ENCODE data around the gene GGPS1.
"Not testable (repeated sequence)": the region's sequence is repeated elsewhere in the genome, so short reads cannot be mapped to it uniquely, and the experiment has no call there.

The GGPS1 gene

DNA sequence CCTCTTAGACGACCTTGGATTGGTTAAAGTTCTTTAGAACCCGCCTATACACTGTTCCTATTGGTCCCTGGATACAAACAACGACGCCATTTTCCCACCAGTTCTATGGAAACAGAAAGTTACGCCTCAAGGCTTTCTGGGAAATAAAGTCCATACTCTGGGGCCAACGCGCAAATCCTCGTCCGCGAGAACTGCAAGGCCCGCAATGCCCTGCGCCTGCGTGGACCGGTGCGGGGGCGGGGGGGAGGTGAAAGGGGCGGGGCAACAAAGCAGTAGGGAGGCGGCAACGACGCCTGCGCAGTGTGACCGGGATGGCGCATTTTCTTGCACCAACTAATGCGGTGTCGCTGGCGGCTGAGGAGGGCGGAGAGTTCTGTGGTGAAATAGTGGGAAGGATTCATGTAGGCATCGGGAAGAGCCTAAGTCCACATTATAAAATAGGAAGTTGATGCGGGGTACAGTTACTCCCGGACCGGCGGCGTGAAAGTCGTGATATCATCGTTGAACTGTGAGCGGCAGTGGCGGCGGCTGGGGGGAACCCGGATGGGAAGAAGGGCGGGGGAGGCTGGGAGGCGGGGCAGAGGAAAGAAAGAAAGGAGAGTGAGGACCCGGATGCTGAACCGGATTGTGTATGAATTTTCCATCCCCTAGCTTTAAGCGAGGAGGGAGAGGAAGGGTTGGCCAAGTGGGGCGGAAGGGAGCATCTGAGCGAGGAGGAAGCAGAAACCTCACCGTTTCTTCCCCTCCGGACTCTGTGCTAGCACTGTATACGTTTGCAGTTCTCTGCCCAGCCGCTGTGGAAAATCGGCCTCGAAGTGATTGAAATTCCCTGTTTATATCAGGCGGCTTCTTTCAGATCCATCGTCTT lies at the start of gene GGPS1:
TSS of gene GGPS1 (plus strand) at position 300 of the 868 bp plus-strand sequence. CDS start 6,695 bp downstream, outside the sequence.
- peak; percentile 98 for DNase-seq (ENCODE audit: low spot score)

DNA sequence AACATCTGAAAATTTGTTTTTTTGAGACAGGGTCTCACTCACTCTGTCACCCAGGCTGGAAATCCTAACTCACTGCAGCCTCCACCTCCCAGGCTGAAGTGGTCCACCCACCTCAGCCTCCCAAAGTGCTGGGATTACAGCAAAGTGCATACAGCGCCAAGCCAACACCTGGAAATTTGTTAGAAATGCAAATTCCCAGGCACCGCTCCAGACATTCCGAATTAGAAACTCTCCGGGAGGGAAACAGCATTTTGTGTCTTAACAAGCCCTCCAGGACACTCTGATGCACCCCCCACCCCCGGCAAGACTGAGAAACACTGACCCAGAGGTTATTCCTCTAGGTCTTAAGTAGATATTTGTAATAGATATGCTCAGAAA lies 49.5 kb upstream of the GGPS1 start:
- DNase-seq (ENCODE audit: low spot score), result no peak

DNA sequence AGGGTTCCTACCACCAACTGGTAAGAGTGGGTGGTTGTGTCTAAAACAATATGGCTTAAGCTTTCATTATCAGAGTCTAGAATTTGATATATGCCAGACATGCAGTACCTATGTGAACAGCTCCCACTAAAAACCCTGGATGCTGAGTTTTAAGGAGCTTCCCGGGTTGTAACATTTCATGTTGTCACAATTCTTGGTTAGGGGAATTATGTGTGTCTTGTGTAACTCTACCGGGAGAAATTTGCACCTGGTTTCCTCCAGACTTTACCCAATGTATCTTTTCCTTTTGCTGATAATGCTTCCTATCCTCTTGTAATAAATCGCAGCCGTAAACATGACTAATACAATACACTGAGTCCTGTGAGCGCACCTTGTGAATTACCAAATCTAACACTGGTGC lies 48.7 kb upstream of the GGPS1 start:
- no peak for DNase-seq (ENCODE audit: low spot score)

DNA sequence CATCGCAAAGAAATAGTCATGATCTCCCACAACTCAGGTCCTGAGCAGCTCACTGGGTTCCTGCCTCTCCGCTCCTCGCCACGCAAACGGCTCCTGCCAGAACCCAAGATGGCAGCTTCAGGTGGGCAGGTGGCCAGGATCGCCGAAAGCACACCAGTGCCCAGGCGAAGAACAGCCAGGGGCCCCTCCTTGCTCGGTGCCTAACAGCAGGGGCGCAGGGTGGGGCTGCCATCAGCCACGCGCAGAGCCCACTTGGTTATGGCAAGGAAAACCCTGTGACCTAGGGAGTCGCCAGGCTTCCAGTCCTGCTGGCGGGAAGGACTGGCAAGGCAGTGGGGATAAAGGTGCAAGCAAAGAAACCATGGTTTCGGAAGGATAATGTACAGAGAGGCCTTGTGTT lies 47.9 kb upstream of the GGPS1 start:
- DNase-seq (ENCODE audit: low spot score), result no peak

DNA sequence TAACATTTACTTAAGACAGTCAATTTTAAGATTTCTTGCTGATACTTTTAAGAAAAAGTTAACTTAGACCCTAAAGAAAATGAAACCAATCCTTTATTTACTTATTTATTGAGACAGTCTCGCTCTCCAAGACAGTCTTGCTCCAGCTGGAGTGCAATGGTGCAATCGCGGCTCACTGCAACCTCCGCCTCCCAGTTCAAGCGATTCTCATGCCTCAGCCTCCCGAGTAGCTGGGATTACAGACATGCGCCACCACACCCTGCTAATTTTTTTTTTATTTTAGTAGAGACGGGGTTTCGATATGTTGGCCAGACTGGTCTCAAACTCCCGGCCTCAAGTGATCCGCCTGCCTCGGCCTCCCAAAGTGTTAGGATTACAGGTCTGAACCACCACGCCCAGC lies 44.7 kb upstream of the GGPS1 start:
- DNase-seq (ENCODE audit: low spot score), result not testable (repeated sequence)

DNA sequence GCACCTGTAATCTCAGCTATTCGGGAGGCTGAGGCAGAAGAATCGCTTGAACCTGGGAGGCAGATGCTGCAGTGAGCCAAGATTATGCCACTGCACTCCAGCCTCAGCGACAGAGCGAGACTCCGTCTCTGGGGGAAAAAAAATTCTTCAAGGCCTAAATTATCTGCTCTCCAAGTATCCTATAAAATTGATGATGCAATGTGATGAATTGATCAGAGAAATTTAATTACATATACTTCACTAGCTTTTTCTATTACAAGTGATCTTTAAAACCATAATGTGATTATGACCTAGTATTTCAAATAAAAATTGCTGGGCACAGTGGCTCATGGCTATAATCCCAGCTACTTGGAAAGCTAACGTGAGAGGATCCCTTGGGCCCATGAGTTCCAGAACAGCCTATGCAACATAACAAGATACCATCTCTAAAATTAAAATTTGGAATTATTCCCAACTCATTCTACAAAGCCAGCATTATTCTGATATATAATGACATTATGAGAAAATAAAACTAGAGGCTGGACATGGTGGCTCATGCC lies 44.1 kb upstream of the GGPS1 start:
- no peak for DNase-seq (ENCODE audit: low spot score)

DNA sequence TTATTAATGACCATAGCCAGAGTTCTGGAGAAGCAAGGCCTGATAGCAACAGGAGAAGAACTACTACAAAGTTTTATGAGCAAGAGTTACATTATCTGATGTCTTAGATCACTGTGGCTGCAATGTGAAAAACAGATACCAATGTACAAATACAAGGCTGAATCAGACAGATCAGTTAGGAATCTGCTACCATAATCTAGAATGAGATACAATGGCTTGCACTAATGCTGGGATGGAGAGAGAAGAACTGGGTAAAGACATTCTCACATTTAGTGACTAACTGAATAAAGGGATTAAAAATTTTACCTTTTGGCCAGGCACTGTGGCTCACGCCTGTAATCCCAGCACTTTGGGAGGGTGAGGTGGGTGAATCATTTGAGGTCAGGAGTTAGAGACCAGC lies 41.7 kb upstream of the GGPS1 start:
- DNase-seq (ENCODE audit: low spot score), result no peak

DNA sequence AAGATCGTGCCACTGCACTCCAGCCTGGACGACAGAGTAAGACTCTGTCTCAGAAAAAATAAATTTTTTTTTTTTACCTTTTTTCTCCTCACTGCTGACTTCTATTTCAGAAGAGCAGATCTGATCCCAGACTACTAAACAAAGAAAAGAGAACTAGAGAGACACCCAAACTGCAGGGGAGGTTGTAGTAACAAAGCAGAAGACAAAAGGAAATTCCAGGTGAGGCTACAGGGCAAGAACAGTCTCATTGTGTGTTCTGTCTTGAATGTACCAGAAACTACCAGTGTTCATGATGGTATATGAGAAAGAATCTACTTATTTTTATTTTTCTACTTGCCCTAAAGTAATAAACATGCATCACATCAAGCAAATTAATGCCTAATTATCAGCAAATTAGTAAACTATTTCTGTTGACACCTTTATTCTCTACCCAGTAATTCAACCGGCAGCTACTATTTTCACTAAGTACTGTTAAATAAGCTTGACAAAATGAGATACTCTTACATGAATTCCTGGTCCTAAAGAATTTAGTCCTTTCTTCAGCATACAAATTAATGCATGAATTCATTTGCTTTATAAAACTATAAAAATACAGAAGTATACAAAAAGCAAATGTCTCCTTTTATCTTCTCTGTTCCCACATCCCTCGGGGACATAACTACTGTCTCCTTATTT lies 41.0 kb upstream of the GGPS1 start:
- DNase-seq (ENCODE audit: low spot score), result no peak

DNA sequence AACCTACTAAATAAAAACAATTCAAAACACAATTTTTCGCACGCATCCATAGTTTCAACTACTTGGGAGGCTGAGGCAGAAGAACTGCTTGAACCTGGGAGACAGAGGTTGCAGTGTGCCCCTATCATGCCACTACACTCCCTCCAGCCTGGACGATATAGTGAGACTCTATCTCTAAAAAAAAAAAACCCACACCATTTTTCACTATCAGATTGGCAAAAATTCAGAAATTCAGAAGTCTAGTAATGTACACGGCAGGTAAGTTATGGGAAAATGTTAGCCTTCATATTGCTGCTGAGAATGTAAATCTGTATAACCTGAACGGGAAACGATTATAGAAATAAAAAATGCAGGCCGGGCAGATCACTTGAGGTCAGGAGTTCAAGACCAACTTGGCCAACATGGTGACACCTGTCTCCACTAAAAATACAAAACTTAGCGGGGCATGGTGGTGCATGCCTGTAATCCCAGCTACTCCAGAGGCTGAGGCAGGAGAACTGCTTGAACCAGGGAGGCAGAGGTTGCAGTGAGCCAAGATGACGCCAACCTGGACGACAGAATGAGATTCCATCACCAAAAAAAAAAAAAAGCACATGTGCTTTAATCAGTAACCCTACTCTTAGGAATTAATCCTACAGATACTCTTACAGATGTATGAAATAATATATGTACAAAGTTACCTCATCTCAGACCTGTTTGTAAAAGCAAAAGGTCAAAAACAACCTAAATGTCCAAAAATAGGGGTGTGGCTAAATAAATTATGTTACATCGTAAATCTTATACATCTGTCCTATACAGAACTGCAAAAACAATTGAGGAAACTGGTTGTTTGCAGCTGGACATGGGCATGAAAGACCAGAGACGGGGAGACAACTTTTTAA lies 38.3 kb upstream of the GGPS1 start:
- no peak for DNase-seq (ENCODE audit: low spot score)

DNA sequence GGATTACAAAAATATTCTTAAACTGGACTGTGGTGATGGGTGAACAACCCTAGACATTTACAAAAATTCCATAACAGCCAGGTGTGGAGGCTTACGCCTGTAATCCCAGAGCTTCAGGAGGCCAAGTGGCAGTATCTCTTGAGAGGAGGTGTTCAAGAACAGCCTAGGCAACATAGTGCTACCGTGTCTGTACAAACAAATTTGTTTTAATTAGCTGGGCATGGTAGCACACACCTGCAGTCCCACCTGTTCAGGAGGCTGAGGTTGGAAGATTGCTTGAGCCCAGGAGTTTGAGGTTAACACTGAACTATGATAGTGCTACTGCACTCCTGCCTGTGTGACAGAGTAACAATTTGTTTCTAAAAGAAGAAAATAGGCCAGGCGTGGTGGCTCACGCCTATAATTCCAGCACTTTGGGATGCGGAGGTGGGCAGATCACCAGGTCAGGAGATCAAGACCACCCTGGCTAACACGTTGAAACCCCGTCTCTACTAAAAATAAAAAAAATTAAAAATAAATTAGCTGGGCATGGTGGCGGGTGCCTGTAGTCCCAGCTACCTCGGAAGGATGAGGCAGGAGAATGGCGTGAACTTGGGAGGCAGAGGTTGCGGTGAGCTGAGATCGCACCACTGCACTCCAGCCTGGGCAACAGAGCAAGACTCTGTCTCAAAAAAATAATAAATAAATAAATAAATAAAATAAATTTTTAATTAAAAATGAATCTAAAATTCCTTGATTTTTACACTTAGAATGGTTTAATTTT lies 37.4 kb upstream of the GGPS1 start:
- no peak for DNase-seq (ENCODE audit: low spot score)

DNA sequence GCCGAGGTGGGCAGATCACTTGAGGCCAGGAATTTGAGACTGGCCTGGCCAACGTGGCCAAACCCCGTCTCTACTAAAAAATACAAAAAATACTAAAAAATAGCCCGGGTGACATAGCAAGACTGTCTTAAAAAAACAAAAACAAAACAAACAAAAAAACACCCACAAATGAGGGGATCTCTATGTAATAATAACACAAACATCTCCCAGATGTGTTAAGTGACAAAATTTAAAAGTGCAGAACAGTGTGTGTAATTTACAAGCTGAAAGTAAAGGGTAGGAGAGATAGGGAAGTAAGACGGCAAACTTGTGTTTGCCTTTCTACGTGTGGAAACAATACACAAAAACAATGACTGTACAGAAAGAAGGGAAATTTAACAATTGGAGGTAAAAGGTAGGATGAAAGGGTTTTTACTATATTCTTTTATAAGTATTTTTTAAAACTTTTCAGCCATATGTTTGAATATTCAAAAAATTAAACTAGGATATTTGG lies 36.7 kb upstream of the GGPS1 start:
- DNase-seq (ENCODE audit: low spot score), result no peak

DNA sequence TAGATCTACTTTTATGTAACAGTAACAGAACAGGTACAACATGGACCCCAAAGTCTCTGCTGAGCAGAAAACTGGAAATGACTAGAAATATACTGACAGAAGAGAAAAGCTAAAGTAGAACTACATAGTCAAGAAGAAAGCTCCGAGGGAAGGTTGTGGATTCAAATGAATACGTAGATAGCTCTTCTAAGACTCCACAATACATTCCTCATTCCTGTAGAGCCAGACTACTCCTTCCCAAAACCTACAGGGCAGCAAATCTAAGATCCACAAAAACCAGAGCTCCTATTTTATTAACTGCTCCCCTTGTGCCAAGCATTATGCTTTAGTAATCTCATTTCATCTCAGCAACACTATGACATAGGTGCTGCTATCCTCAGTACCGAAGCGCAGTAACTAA lies 35.6 kb upstream of the GGPS1 start:
- no peak for DNase-seq (ENCODE audit: low spot score)

DNA sequence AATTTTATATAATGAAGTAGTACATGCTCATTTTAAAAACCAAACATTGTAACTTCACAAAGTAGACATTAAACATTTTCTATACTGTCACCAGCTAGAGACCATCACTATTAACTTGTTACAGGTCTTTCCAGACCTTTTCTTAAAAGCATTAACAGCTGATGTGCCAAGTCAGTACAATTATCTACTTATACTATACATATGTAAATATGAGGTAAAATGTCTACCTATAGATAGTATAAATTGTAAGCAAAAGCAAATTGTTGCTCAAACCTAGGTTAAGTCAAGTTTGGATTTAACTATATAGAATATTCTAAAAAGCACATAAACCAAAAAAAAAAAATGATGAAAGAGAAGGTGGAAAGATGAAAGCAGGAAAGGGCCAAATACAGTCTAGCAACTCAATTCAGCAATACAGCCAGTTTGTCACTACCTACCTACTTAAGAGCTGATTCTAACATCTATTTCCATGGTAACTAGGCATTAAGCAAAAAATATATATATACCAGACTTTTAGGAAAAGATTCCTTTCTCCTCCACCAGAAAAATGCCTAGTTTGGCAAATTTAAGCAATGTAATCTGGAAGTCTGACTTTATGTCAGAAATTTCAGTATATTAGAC lies 34.9 kb upstream of the GGPS1 start:
- DNase-seq (ENCODE audit: low spot score), result no peak

DNA sequence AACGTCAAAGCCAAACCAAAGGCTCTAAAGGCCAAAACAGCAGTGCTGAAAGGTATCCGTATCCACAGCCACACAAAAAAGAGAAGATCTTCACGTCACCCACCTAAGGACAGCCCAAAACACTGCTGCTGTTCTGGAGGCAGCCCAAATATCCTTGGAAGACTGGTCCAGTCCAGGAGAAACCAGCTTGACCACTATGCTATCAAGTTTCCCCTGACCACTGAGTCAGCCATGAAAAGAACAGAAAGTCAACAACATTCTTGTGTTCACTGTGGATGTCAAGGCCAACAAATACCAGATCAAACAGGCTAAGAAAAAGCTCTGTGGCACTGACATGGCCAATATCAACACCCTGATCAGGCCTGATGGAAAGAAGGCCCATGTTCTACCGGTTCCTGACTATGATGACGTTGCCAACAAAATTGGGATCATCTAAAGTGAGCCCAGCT lies 32.4 kb upstream of the GGPS1 start:
- no peak for DNase-seq (ENCODE audit: low spot score)

DNA sequence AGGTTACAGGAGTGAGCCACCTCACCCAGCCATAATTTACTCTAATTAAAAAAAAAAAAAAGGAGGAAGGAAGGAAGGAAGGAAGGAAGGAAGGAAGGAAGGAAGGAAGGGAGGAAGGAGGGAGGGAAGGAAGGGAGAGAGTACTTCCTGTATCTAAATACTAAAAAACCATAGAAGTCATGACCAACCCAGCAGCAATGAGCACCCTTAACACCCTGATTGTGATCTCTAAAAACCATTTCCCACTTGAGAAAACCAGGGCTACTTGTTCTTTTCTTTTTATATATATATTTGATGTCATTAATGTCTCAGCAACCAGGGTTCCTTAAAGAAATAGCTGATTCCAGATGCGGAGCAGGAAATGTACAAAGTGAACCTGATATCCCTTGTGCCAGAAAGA lies 31.6 kb upstream of the GGPS1 start:
- DNase-seq (ENCODE audit: low spot score), result no peak

DNA sequence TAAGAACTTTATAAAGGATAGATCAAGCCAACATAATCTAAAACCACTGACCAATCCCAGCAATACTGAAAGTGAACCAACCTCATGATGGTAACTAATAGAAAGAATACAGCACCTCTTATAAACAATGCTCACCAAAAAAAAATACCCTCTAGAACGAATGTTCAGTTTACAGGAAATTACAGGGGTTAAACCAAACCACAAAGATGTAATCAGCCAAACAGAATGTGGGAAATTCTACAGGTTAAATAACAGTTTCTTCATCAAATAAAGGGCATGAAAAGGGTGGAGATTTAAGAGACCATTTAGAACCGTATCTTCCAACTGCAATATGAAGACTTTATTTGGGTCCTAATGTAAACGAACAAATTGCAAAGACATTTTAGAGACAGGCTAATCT lies 30.8 kb upstream of the GGPS1 start:
- DNase-seq (ENCODE audit: low spot score), result no peak

DNA sequence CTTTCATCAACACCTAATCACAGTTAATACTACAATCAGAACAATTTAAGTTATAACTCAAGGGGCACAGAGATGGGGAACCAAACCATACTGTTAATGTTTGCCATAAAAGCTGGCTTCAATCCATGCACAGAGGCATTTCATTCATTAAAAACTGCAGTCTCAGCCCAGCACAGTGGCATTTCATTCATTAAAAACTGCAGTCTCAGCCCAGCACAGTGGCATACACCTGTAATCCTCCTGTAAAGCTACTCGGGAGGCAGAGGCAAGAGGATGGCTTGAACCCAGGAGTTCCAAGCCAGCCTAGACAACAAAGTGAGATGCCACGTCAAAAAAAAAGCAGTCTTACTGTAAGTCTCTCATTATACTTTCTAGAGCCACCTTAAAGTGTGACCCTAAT lies 29.6 kb upstream of the GGPS1 start:
- DNase-seq (ENCODE audit: low spot score), result peak; percentile 28

DNA sequence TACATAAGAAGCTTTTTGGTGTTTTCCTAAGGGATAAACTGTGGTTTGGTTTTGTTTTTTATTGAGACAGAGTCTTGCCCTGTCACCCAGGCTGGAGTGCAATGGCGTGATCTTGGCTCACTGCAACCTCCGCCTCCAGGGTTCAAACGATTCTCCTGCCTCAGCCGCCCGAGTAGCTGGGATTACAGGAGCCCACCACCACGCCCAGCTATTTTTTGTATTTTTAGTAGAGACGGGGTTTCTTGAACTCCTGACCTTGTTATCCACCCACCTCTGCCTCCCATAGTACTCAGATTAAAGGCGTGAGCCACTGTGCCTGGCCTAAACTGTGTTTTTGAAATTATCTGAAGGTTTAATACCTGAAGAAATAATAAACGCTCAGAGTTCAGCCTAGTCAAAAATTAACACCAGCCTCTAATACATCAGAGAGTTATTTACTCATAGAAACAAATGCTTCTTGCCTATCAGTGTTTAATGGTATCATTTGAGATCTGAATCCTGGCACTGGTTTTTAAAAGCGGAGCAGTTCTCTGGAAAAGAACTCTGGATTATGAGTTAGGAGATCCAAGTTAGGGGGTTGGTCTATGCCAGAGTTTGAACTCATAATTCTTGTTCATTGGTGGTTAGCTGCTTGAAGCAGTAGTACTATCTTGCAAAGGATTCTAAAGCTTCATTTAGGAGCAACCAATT lies 29.1 kb upstream of the GGPS1 start:
- no peak for DNase-seq (ENCODE audit: low spot score)

DNA sequence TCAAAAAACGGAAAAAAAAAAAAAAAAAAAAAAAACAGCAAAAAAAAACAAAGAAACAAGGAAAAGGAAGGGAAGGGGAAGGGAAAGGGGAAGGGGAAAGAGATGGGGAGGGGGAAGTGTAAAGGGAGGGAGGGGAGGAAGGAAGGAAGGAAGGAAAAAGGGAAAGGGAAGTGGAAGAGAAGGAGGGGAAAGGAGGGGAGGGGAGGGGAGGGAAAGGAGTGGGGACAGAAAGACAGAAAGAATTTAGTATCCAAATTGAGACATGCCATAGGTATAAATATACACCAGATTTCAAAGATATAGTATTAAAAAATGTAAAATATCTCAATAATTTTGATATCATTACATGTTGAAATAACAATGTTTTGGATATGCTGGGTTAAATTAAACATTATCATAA lies 26.2 kb upstream of the GGPS1 start:
- DNase-seq (ENCODE audit: low spot score), result no peak
